ENCODE data around the gene MICALL2.

- TF ChIP-seq PRDM15 (CRISPR knock-in tag; IDR thresholded peaks at IDR 0.05) (no peak), CTCF (IDR thresholded peaks at IDR 0.05) (no peak), ATF1 (CRISPR knock-in tag; IDR thresholded peaks at IDR 0.05) (no peak), FOXP4 (CRISPR knock-in tag; IDR thresholded peaks at IDR 0.05) (no peak), ATF3 (CRISPR knock-in tag; conservative IDR thresholded peaks at IDR 0.05) (no peak)
Observed at GRCh38 chr7:1503390-1503789, 44.1 kb upstream of the MICALL2 start.
